SK-N-SH treated with all-trans-retinoic acid at 6 μM for 48 hours (cell line): ENCODE data around the gene PLEKHM3.

Experiments used
- ATAC-seq: fragments of 200-7000 bp; cut with Tn5 transposase; 3 replicates; pipeline ENCODE4 v1.9.1; 2020; ENCODE audit warnings: mild to moderate bottlenecking, moderate library complexity
- ARNTL ChIP-seq: fragments of 450-650 bp; formaldehyde crosslinking; IDR thresholded peaks from 2 replicates; pipeline ENCODE4 v1.5.0; 2020; ENCODE audit warnings: low read depth, mild to moderate bottlenecking, moderate library complexity, borderline replicate concordance
- BACH2 ChIP-seq: fragments of 250-450 bp; sonication (Bioruptor Pico); IDR thresholded peaks from 2 replicates; pipeline ENCODE4 v1.9.0; 2021; ENCODE audit warnings: mild to moderate bottlenecking, borderline replicate concordance
- ISL1 ChIP-seq: fragments of 250-450 bp; sonication (Bioruptor Pico); IDR thresholded peaks from 2 replicates; pipeline ENCODE4 v2.1.2; 2022; ENCODE audit warnings: mild to moderate bottlenecking, moderate library complexity
- OSR1 ChIP-seq: fragments of 250-450 bp; sonication (Bioruptor Pico); IDR thresholded peaks from 2 replicates; pipeline ENCODE4 v1.8.0; 2022; ENCODE audit warnings: moderate library complexity, mild to moderate bottlenecking, inconsistent platforms
- PPARA ChIP-seq: fragments of 250-450 bp; sonication (Bioruptor Pico); IDR thresholded peaks from 2 replicates; pipeline ENCODE4 v1.5.0; 2020; ENCODE audit warnings: mild to moderate bottlenecking, borderline replicate concordance
- RARB ChIP-seq: fragments of 250-450 bp; sonication (Bioruptor Pico); IDR thresholded peaks from 2 replicates; pipeline ENCODE4 v1.8.0; 2021; ENCODE audit warnings: mild to moderate bottlenecking, moderate library complexity
- SNAI2 ChIP-seq: fragments of 250-450 bp; sonication (Bioruptor Pico); IDR thresholded peaks from 2 replicates; pipeline ENCODE4 v1.5.0; 2020; ENCODE audit warnings: mild to moderate bottlenecking, moderate library complexity
- TCF4 ChIP-seq: fragments of 250-450 bp; sonication (Bioruptor Pico); IDR thresholded peaks from 2 replicates; pipeline ENCODE4 v1.8.0; 2021; ENCODE audit warnings: mild to moderate bottlenecking, moderate library complexity, borderline replicate concordance
- TOX ChIP-seq: fragments of 250-450 bp; sonication (Bioruptor Pico); IDR thresholded peaks from 2 replicates; pipeline ENCODE4 v1.8.0; 2021; ENCODE audit warnings: mild to moderate bottlenecking, moderate library complexity, borderline replicate concordance
- ZC3H10 ChIP-seq: fragments of 250-450 bp; sonication (Bioruptor Pico); IDR thresholded peaks from 2 replicates; pipeline ENCODE4 v1.5.1; 2021; ENCODE audit warnings: mild to moderate bottlenecking, moderate library complexity
- ZFP3 ChIP-seq: fragments of 250-450 bp; sonication (Bioruptor Pico); IDR thresholded peaks from 2 replicates; pipeline ENCODE4 v1.5.0; 2020; ENCODE audit warnings: mild to moderate bottlenecking, moderate library complexity
- ZFP30 ChIP-seq: fragments of 450-650 bp; formaldehyde crosslinking; IDR thresholded peaks from 2 replicates; pipeline ENCODE4 v1.5.0; 2022; ENCODE audit warnings: mild to moderate bottlenecking, moderate library complexity
- ZNF565 ChIP-seq: fragments of 450-650 bp; formaldehyde crosslinking; conservative IDR thresholded peaks from 2 replicates; pipeline ENCODE4 v1.5.0; 2020; ENCODE audit warnings: low read depth, mild to moderate bottlenecking, moderate library complexity
- ZNF70 ChIP-seq: fragments of 450-650 bp; formaldehyde crosslinking; IDR thresholded peaks from 2 replicates; pipeline ENCODE4 v1.5.0; 2020; ENCODE audit warnings: mild to moderate bottlenecking, moderate library complexity
- ZNF8 ChIP-seq: fragments of 450-650 bp; formaldehyde crosslinking; IDR thresholded peaks from 2 replicates; pipeline ENCODE4 v1.5.0; 2020; ENCODE audit warnings: mild to moderate bottlenecking, moderate library complexity
- TF ChIP-seq, protein P1 (sequence below): fragments of 250-450 bp; sonication (Bioruptor Pico); IDR thresholded peaks from 2 replicates; pipeline ENCODE4 v1.8.0; 2021; ENCODE audit warnings: low read depth, mild to moderate bottlenecking, moderate library complexity, borderline replicate concordance
- TF ChIP-seq, protein P2 (sequence below): fragments of 250-450 bp; sonication (Bioruptor Pico); IDR thresholded peaks from 2 replicates; pipeline ENCODE4 v1.5.0; 2020; ENCODE audit warnings: mild to moderate bottlenecking, moderate library complexity
- TF ChIP-seq, protein P3 (sequence below): fragments of 250-450 bp; sonication (Bioruptor Pico); IDR thresholded peaks from 2 replicates; pipeline ENCODE4 v1.8.0; 2020; ENCODE audit warnings: mild to moderate bottlenecking, moderate library complexity, borderline replicate concordance
- TF ChIP-seq, protein P4 (sequence below): fragments of 250-450 bp; sonication (Bioruptor Pico); IDR thresholded peaks from 2 replicates; pipeline ENCODE4 v1.5.1; 2021; ENCODE audit warnings: mild to moderate bottlenecking, moderate library complexity

Gene PLEKHM3

DNA sequence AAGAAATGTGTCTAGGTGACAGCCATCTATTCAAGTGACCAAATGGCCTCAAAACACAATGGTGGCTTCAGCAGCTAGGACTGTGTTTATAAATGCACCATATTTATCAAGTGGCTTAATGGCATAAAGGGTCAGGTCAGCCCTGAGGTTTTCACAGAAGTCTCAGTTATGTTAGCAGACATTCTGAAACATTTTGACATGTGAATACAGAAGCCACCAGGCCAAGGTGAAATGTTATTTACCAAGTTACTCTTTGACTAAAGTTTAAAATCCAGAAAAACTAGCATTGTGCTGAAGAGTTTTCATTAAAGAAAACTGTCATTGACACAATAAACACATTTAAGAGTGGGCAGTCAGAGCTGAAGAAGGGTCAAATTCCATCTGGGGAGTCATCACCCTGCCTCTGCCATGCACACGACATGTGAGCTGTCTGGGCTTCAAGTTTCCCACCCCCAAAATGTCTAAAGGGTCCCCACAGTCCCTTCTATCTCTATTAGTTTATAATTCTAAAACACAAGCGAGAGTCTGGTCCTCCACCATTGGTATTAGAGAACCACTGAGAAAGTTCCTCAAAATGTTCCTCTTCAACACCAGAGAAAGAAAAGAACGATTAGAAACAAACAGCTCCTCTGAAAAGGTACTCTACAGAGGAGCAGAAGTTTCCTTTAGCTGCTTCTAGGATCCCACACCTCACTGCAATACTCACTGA, 178.1 kb downstream of the PLEKHM3 start:
- ATAC-seq = no peak
- no peak for TF ChIP-seq ZNF565 (CRISPR knock-in tag)
- no peak for TF ChIP-seq ISL1 (CRISPR knock-in tag)
- TF ChIP-seq, protein P1, sequence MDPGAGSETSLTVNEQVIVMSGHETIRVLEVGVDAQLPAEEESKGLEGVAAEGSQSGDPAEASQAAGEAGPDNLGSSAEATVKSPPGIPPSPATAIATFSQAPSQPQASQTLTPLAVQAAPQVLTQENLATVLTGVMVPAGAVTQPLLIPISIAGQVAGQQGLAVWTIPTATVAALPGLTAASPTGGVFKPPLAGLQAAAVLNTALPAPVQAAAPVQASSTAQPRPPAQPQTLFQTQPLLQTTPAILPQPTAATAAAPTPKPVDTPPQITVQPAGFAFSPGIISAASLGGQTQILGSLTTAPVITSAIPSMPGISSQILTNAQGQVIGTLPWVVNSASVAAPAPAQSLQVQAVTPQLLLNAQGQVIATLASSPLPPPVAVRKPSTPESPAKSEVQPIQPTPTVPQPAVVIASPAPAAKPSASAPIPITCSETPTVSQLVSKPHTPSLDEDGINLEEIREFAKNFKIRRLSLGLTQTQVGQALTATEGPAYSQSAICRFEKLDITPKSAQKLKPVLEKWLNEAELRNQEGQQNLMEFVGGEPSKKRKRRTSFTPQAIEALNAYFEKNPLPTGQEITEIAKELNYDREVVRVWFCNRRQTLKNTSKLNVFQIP (CRISPR knock-in tag) = no peak
- TF ChIP-seq SNAI2 (CRISPR knock-in tag) = no peak
- TF ChIP-seq, protein P2, sequence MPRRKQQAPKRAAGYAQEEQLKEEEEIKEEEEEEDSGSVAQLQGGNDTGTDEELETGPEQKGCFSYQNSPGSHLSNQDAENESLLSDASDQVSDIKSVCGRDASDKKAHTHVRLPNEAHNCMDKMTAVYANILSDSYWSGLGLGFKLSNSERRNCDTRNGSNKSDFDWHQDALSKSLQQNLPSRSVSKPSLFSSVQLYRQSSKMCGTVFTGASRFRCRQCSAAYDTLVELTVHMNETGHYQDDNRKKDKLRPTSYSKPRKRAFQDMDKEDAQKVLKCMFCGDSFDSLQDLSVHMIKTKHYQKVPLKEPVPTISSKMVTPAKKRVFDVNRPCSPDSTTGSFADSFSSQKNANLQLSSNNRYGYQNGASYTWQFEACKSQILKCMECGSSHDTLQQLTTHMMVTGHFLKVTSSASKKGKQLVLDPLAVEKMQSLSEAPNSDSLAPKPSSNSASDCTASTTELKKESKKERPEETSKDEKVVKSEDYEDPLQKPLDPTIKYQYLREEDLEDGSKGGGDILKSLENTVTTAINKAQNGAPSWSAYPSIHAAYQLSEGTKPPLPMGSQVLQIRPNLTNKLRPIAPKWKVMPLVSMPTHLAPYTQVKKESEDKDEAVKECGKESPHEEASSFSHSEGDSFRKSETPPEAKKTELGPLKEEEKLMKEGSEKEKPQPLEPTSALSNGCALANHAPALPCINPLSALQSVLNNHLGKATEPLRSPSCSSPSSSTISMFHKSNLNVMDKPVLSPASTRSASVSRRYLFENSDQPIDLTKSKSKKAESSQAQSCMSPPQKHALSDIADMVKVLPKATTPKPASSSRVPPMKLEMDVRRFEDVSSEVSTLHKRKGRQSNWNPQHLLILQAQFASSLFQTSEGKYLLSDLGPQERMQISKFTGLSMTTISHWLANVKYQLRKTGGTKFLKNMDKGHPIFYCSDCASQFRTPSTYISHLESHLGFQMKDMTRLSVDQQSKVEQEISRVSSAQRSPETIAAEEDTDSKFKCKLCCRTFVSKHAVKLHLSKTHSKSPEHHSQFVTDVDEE (CRISPR knock-in tag) = no peak
- TF ChIP-seq ZC3H10 (CRISPR knock-in tag) = no peak
- TF ChIP-seq, protein P3, sequence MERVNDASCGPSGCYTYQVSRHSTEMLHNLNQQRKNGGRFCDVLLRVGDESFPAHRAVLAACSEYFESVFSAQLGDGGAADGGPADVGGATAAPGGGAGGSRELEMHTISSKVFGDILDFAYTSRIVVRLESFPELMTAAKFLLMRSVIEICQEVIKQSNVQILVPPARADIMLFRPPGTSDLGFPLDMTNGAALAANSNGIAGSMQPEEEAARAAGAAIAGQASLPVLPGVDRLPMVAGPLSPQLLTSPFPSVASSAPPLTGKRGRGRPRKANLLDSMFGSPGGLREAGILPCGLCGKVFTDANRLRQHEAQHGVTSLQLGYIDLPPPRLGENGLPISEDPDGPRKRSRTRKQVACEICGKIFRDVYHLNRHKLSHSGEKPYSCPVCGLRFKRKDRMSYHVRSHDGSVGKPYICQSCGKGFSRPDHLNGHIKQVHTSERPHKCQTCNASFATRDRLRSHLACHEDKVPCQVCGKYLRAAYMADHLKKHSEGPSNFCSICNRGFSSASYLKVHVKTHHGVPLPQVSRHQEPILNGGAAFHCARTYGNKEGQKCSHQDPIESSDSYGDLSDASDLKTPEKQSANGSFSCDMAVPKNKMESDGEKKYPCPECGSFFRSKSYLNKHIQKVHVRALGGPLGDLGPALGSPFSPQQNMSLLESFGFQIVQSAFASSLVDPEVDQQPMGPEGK (CRISPR knock-in tag) = no peak
- no peak for TF ChIP-seq RARB
- no peak for TF ChIP-seq PPARA

DNA sequence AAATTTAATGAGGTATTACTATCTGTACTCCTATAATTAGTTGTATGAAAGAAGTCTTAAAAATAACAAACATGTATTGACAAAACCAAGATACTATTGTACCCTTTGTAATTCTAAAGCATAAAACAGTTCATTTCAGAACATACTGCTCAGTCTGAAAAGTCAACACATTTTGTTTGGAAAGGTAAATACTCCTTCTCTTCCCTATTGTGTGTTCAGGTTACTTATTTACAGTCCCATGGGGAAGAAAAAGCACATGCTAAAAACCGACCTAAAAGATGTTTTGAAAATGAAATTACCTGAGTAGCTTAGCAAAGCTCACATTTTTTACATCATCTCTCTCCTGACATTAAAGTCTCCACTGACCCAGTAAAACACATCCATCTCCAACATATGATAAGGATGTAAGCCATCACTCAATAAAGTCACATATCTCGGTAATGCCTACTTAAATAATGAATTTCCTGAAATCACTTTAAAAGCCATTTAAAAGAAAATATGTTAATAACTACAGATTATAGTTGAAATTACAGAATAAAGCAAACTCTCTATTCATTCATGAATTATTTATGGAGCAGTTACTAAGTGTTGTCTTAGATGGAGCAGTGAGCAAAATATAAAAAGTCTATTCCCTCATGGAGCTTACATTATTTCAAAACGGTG, 180.0 kb downstream of the PLEKHM3 start:
- no peak for TF ChIP-seq PPARA
- TF ChIP-seq ZNF70 (CRISPR knock-in tag) = no peak
- TF ChIP-seq ZC3H10 (CRISPR knock-in tag) = no peak
- no peak for TF ChIP-seq ISL1 (CRISPR knock-in tag)
- no peak for TF ChIP-seq OSR1
- no peak for TF ChIP-seq ZFP30 (CRISPR knock-in tag)
- no peak for TF ChIP-seq BACH2 (CRISPR knock-in tag)
- TF ChIP-seq, protein P1 (CRISPR knock-in tag) = no peak
- TF ChIP-seq RARB = no peak
- no peak for TF ChIP-seq TOX (CRISPR knock-in tag)
- TF ChIP-seq TCF4 (CRISPR knock-in tag) = no peak
- no peak for TF ChIP-seq ARNTL (CRISPR knock-in tag)
- ATAC-seq = no peak

DNA sequence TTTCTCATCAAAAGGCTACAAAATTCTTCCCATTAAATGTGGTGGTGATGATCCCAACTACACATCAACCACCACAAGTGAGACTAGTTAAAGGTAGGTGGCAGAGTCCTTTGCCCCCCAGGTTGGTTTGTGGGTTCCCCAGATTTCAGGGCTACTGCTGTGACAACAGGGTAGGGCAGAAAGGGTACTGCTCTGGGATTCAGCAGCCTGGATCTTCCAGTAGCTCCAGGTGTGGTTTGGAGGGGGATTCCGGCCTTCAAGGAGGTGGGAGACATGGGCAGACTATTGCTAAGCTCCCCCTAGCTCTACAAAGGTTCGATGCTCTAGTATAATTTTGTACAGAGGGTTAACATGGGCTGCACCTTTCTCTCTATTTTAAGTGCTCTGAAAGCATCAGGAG, 180.7 kb downstream of the PLEKHM3 start:
- ATAC-seq = no peak
- no peak for TF ChIP-seq ZNF8 (CRISPR knock-in tag)
- TF ChIP-seq ISL1 (CRISPR knock-in tag) = no peak
- TF ChIP-seq ZFP30 (CRISPR knock-in tag) = no peak
- no peak for TF ChIP-seq PPARA
- no peak for TF ChIP-seq ZC3H10 (CRISPR knock-in tag)
- TF ChIP-seq, protein P1 (CRISPR knock-in tag) = no peak
- no peak for TF ChIP-seq ZFP3 (CRISPR knock-in tag)
- TF ChIP-seq ZNF70 (CRISPR knock-in tag) = no peak
- TF ChIP-seq, protein P4, sequence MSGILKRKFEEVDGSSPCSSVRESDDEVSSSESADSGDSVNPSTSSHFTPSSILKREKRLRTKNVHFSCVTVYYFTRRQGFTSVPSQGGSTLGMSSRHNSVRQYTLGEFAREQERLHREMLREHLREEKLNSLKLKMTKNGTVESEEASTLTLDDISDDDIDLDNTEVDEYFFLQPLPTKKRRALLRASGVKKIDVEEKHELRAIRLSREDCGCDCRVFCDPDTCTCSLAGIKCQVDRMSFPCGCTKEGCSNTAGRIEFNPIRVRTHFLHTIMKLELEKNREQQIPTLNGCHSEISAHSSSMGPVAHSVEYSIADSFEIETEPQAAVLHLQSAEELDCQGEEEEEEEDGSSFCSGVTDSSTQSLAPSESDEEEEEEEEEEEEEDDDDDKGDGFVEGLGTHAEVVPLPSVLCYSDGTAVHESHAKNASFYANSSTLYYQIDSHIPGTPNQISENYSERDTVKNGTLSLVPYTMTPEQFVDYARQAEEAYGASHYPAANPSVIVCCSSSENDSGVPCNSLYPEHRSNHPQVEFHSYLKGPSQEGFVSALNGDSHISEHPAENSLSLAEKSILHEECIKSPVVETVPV (CRISPR knock-in tag) = no peak
